HG02970 (cell line): ENCODE measurements around the gene PDZRN3.
"Not testable (repeated sequence)": the region's sequence is repeated elsewhere in the genome, so short reads cannot be mapped to it uniquely, and the experiment has no call there.

ENCODE experiments used
- ATAC-seq: cut with Tn5 transposase; IDR thresholded peaks from one replicate; pipeline ENCODE4 v1.9.1; 2021; ENCODE audit warnings: mild to moderate bottlenecking, moderate library complexity, moderate number of reproducible peaks; ENCODE audit not compliant: unreplicated experiment, low FRiP score

Gene PDZRN3

DNA sequence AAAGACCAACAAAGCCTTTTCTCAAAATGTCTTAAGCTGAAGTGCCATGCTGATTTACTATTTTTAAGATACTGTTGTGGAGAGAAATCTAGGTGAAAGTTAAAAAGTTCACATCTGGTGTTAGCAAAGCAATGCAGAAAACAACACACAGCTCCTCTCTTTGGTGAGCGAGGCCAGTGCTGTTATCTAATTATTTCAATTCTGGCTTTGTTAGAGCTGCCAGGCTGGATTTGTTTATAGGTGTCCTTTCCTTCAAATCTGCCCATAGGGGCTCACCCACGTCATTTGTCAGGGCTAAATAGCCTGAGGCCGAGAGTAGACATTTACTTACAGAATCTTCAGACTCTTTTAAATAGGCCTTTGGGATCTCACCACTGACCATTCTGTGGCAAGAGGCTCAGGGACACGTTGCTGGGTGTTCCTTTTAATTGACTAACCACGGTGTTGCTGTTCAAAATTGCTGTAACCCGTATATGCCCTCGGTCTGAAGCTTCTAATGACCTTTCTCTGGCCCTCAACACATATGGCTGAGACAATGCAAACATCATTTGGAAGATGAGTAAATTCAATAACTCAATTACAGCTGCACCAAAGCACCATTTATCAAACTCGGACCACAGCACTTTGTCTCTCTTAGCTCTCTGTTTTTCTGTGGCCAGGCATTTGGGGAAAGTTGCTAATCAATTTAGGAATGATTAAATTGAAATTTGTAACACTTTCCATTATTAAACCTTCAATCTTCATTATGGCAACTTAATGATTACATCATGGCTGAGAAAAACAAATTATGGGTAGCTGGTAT, 152.6 kb downstream of the PDZRN3 start:
- no peak for ATAC-seq

DNA sequence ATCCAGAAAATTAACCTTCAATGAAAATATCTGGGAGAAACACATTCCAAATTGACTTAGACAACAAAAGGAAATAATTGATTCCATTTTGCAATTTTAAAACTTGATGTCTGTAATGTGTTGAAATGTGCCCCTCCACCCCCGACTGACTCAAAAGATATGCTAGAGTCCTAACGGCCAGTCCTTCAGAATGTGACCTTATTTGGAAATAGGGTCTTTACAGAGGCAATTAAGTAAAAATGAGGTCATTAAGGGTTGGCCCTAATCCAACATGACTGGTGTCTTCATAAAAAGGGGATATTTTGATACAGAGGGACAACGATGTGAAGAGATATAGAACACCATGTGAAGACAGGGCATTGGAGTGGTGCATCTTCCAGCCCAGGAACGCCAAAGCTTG, 153.9 kb downstream of the PDZRN3 start:
- ATAC-seq, result no peak

DNA sequence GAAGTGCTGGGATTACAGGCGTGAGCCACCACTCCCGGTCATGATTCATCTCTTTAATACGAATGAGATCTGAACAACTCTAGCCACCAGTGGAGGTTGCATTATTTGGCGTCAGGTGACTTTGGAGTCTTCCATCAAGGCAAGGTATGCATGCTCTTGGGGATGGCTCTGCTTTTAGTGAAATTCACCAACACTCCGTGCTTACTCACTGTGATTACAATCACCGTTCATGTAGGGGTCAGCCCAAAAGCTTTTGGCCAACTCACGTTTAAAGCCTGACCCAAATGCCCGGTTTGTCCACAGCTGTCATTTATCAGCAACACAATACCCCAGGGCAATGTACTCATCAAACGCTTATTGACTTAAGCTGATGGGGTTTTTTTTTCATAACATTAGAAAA, 155.4 kb downstream of the PDZRN3 start:
- no peak for ATAC-seq

DNA sequence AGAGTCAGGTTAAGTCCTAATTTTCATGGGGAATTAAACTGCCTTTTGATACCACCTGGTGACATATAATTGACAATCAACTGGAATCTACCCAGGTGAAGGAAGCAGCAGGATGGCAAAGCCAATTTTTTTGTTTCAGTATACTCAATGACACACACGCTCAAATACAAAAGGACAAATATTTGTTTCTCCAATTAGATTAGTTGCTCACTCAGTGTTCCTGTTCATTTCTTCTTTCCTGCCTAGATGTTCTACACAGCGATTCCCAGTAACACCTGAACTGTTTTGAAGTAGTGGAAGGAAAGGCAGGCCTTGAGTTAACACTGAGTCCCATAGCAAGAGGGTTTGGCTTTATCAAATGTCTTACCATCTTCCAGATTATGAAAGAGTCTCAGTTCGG, 157.5 kb downstream of the PDZRN3 start:
- no peak for ATAC-seq

DNA sequence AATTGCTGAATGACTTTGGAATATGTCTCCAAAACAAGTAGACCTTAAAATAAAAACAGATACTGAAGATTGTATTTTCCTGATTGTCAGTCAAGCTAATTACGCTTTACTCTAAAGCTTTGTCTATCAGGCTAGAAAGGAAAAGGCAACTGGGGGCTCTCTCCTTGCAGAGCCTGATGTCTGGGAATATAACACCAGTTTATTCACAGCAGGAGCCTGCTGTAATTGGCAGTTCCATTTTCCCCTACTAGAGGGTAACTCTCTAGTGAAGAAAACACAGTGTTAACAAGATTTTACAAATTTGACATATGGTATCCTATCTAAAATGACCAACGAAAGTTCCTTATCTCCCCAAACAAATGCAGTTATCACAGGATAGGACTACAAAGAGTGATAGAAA, 158.8 kb downstream of the PDZRN3 start:
- no peak for ATAC-seq

DNA sequence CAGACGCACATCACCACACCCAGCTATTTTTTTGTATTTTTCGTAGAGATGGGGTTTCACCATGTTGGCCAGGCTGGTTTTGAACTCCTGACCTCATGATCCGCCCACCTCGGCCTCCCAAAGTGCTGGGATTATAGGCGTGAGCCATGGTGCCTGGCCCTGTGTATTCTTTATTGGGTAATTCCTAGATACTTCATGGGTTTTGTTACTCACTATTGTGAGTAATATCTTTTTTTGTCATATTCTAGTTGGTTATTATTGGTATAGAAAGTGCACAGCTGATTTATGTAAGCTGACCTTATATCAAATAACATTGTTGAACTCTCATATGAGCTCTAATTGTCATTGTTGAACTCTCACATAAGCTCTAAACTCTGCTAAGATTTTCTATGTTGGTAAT, 160.6 kb downstream of the PDZRN3 start:
- ATAC-seq, result not testable (repeated sequence)

DNA sequence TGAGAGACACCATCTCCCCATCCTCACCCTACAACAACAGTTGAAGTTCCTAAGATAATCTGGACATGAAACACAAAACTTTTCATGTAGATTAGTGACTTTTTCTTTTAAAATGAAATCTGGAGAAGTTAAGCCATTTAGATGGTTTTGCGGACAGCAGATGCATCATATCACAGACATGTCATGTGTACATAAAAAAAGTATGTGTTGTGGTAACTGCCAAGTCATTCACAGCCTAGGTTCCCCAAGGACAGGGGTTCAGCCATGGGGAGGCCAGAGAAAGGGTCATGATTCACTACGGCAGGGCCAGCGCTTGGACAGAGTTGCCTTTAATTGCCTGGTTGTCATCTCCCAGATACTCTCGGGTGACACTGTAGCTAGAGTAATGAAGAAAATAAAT, 163.2 kb downstream of the PDZRN3 start:
- ATAC-seq, result no peak

DNA sequence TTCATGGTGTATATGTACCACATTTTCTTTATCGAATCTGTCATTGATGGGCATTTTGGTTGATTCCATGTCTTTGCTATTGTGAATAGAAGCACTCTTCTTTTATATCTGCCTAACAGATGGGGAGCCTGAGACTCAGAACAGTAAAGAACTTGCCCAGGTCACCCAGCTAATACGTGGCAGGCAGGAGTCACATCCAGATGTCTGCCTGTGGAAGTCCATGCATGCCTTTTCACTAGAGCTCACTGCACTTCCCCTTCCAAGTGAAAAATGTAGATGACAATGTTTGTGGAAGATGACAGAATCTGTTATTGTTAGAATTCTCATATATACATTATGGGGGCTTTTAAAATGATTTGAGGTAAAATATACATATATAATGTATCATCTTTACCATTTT, 165.0 kb downstream of the PDZRN3 start:
- no peak for ATAC-seq

DNA sequence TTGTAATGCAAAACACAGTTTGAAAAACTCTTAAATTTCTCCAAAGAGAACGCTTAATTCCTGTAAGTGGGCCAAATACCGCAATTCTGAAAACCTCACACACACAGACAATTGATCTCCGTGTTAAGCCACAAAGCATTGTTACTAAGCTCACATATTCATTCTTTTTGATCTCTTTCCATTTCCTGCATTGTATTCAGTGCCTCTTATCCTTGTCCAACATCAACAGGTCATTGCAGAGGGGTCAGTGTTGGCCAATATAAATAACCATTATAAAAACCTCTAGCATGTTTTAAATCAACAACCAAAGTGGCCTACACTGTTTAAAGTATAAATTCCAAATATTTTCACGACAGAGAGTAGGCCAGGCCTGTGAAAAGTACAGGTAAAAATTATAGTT, 171.1 kb downstream of the PDZRN3 start:
- ATAC-seq, result no peak

DNA sequence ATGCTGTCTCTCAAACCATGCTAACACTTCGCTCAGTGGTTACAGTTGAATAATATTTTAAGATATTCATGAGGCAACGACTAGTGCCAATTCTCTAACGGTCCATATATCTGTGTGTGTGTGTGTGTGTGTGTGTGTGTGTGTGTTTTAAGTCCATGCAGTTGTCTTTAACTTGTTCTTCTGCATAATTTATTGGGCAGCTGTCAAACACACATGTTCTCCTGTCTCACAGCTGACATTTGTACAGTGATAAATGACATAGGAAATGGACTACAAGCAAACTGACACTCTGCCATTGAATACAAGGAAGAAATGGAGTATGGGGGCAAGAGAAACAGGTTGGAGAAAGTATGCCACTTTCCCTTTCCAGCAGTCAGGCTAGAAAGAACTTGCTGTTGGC, 172.0 kb downstream of the PDZRN3 start:
- ATAC-seq, result no peak

DNA sequence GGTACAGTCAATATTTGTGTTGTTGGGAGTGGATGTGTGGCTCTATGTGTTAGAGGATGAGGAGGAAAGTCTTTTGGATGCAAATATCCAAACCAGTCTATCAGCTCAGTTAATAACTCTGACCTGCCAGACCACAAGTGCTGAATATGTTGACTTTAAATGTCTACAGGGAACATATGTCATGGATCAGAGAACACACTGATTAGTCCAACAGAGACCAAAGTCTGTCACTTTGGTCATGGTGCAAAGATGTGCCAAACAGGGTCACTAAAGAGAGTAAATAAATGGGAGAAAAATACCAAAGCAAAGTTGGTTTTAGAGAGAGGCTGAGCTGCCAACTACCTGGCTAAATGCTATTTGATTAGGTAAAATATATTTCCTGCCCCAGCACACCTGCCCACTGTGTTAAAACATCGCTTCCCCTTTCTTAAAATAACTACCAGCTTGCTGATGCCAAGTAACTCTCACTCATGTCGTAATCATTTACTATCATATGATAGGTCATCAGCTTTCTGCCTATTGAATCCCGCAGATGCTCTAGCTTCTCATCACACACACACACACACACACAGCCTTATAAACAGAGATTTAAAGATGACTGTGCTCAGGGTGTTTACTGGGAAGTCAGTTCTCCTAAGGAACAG, 173.3 kb downstream of the PDZRN3 start:
- peak; percentile 34 for ATAC-seq

DNA sequence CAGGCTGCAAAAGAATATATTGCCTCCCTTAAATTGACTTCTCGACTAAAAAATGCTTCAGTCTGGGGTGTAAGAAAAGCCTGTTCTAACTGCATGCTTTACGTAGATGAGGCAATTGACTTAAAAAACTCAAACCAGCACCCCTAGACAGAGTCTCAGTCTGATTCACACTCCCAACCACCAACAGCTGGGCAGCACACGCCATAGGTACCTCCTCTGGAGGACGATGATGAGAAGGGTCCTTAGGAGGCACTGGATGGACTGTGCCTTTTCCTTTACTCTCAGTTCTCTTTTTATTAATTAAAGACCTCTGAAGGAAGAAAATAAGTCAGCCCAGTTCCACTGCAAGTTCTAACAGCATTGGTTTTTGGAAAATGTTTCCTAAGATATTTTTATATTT, 175.0 kb downstream of the PDZRN3 start:
- ATAC-seq, result no peak

DNA sequence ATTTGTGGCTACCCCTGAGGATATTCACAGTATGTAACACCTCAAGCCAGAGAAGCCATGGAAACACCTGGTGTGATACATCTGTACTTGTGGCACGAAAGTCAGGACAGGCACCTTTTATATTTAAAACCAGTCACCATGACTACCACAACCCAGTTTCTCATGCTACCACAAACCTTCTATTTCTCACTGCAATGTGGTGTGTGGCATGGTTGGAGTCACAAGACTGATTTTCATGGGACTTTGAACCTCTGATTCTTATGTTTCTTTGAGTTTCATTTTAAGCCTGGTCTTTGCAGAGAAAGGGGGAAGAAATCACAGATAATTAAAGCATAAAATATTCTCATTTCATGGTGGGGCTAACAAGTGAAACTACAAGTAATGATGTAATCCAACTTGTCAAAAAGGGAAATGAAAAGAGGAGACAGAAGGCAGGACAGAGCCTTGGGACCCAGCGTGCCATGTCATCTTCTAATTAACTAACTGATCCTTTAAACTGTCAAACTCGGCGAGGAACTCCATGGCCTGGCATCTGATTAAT, 175.9 kb downstream of the PDZRN3 start:
- ATAC-seq, result peak; percentile 95

DNA sequence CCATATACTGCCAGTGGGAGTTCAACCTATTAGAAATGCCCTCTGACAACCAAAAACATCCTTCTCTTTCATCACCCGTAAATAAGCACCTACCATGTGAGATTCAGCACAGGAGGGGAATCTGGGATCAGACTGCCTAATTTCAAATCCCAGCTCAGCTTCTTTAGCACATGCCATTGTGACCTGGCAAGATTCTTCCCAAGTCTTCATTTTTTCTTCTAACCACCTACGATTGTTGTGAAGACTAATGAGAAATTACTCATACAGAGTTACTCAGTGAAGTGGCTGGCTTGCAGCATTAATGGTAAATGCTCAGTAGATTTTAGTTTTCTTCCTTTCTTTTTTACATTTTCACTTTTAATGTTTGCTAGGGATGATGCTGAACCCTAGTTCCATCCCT, 176.7 kb downstream of the PDZRN3 start:
- ATAC-seq, result no peak

DNA sequence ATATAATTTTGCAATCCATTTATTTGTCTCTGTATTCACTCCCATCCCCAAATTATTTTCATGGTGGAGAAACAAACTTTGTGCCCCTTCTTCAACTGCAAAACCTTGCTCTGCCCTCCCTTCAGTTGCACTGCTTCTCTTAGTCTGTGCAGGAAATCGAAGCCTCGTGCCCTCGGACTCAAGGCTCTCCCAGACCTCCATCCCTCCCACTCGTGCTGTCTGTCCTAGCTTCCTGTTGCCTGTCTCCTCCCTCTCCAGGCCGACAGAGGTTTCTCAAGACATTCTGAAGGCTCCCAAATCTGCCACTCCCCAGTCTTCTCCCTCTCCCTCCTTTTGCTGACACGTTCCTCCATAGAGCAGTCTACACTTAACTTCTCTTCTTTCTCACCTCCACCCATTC, 177.6 kb downstream of the PDZRN3 start:
- no peak for ATAC-seq

DNA sequence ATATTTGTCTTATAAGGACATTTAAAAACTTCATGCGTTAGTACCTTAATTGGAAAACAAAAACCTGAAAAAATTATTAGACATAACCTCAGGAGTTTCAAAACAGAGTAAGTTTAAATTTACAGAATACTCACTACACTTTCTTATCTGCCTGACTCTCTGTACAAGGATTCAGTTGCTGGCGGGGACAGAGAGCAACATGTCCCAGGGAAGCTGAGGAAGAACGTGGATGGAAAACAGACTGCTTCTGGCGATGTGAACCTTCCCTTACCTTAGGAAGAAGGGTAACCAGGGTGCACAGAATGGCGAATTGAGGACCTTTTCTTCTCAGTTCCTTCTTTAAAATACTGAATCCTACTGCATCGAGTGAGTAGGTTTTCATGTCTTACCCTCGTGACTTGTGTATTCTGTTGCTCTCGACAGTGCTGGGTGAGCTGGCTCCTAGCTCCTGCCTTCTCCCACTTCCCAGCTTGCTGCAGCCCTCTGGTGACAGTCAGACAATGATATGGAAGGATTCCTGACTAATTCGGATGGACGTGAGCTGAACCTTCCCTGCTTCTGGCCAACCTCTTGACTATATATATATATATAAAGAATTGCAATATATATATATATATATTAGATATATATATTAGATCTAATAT, 178.2 kb downstream of the PDZRN3 start:
- no peak for ATAC-seq

DNA sequence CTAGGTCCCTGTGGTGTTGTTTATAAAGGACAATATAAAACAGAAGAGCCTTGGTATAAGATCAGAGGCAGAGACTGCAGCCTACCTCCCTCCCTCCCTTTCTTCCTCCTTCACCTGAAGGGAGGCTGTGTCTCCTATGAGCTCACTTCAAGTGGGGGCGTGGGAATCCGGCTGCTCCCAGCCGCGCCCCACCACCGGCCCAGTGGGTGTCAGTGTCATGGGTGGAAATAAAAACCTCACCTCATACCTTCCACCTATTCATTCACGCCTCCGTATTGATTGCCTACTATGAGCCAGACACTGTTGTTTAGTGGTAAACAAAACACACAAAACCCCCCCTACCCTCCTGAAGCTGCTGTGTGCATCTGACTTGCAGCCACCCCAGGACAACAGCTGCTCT, 181.9 kb downstream of the PDZRN3 start:
- ATAC-seq, result no peak

DNA sequence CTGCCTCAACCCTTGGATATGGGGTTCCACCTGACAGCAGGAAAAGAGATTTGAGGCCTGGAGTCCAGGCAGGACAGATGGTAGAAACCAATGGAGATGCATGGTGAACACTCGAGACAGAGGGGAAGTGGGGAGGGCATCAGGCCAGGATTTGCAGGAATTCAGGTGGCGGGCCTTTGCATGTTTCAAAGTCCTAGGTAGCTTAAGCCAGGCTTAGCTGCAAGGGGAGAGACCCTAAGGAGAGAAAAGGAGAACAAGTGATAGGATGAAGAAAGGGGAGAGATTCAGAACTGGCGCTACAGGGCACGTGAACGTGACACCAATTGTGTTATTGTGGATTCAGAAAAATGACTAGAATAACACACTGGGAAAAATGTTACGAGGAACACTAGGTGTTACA, 182.6 kb downstream of the PDZRN3 start:
- no peak for ATAC-seq

DNA sequence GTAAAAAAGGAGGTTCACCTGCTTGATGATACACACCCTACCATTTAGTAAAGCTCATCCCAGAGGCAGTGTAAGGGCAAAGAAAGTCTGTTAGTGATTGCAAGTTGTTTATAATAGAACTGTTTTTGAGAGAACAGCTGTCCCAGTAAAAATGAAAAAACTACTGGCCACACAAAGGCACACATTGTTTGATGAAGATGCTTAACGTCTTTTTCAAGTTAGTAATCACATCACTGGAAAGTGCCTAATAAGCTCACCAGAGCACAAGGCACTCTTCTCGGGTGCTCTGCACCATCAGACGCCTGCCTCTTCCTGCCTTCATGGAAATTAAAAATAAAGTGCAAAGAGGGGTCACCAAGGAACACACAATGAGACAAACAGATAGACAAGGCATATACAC, 186.9 kb downstream of the PDZRN3 start:
- ATAC-seq, result no peak

DNA sequence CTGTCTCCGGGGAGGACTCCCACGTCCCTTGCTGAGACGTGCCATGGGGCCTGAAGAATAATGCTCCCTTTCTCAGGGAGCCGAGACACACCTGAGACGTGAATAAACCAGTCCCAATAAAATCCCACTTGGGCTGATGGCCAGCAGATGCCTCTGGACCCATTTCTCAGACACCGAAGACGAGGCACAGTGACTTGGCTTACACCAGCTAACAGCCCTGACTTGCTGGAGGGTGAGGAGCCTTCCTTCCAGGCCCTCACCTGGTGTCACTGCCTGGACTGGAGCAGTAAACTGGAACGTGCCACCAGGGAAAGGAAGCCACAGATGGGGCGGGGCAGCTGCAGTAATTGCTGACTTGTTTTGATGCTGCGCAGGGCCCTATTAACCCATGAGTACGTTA, 189.7 kb downstream of the PDZRN3 start:
- ATAC-seq, result no peak

DNA sequence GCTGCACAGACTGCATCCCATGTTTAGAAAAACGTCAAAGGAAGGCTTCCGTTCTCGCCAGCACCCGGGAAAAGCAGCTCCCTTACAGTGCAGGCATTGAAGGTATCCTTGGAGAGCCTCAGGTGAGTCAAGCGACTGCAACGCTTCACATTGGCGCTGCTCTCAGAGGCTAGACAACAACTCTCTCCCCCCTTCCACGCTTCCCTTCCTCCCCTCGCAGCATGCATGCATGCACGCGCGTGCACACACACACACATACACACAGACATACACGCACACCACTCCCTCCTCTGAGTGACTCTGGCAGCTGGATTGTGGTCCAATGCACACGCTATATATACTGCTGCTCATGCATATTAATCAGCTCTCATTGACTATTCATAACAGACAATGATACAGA, 191.1 kb downstream of the PDZRN3 start:
- no peak for ATAC-seq

DNA sequence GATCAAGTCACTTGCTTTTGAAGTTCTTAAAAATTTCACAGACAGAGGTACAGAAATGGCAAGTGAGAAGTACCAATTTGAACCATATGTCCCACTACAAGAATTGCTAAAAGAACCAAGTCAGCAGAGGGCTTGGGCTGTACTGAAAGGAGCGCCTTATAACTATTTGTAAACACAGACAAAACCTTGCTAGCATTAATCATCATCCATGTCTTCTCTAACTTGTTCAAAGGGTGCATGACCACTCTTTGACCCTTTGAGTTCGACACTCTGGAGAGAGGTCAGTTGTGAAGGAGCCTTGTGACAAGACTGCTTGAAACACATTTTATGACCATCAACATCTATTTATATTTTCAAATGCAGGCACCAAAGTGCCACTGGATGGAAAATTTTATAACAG, 191.7 kb downstream of the PDZRN3 start:
- ATAC-seq, result no peak
